Measurements from ENCODE around the gene DCTN1.

Gene DCTN1

GRCh38 chr2:74316627-74317295 lies 63.4 kb downstream of the DCTN1 start:
- FAIRE-seq: no peak

DNA sequence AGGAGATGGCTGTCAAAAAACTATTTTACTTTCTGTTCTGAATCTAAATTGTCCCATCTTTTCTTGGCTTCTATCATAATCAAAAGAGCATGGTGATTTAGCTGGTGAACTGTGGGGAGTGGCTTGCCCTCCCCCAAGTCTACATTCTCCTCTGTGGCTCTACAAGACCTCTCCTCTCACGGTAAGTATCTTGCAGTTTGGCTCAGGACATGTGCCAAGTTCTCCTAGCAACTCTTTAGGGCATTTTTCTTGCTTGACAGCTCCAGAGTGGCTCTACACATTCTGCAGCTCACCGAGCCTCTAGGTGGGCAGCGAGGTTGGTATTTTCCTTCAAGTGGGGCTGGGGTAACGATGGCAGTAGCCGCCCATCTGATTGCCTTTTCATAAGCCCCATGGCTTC lies 66.0 kb downstream of the DCTN1 start:
- FAIRE-seq: no peak

DNA sequence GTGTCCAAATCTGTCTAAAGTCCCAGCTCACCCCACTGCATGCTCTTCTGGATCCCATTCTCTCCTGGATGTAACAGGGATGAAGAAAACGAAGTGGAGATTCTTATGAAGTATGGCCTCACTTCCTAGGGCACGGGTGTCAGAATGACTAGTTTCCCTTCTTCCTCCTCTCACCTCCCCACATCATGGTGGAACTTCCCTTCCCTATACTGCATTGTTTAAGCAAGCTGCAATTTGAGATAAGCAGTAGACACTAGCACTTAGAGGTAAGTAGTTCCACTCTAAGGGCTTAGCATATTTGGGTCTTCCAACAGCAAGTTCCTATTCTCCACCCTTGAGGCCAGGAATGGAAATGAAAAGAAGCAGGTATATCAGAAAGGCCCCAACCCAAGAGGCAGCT lies 66.6 kb downstream of the DCTN1 start:
- FAIRE-seq: no peak

- no peak for FAIRE-seq
These were observed 67.2 kb downstream of the DCTN1 start for GRCh38 chr2:74312913-74313312.

All from A204.1 (cell line).